ENCODE results near the gene CIAO2A.

DNA sequence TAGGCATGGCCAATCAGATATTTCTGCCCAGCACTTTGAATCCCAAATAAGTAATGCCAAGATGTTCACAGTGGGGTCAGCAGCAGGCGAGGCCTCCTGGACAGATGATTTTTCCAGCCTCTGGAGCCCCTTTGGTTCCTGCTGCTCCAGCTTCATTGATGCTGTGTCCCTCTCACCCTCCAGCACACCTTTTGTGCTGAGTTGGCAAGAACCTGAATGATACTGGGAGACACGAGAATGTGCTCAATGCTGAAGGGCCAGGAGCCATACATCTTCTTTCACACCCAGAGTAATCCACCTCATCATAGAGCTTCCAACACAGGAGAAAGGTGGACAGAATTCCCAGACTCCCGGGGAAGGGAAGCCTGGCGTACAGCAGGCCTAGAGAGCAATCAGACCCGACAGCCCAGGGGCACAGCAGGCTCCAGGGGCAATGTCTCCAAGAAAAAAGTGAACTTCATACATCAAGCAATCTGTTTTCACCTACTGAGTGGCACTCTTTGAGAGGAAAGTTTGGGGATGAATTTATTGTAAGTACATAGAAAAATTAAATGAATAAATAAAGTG, 40.6 kb downstream of the CIAO2A start:
- no peak for TF ChIP-seq POLR2A (IDR thresholded peaks at IDR 0.05)
- TF ChIP-seq, protein P1, sequence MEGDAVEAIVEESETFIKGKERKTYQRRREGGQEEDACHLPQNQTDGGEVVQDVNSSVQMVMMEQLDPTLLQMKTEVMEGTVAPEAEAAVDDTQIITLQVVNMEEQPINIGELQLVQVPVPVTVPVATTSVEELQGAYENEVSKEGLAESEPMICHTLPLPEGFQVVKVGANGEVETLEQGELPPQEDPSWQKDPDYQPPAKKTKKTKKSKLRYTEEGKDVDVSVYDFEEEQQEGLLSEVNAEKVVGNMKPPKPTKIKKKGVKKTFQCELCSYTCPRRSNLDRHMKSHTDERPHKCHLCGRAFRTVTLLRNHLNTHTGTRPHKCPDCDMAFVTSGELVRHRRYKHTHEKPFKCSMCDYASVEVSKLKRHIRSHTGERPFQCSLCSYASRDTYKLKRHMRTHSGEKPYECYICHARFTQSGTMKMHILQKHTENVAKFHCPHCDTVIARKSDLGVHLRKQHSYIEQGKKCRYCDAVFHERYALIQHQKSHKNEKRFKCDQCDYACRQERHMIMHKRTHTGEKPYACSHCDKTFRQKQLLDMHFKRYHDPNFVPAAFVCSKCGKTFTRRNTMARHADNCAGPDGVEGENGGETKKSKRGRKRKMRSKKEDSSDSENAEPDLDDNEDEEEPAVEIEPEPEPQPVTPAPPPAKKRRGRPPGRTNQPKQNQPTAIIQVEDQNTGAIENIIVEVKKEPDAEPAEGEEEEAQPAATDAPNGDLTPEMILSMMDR (IDR thresholded peaks at IDR 0.05 in 8 of 11, conservative IDR thresholded peaks at IDR 0.05 in 3 of 11): no peak
- TF ChIP-seq POLR2AphosphoS5 (IDR thresholded peaks at IDR 0.05): no peak

Data from spleen (tissue), 7 donors.